GM13976 (cell line): Measurements from ENCODE around the gene THSD4.

Experiments
- DNase-seq: peaks from one replicate; pipeline ENCODE4 v3.0.0; 2012; ENCODE audit warnings: low spot score
- in situ Hi-C: fragments of 300-500 bp; cut with MboI; formaldehyde crosslinking; loops from one replicate; pipeline ENCODE4 v1.12.0; 2022; ENCODE audit warnings: low sequenced_read_pairs, mixed read lengths, inconsistent platforms; ENCODE audit not compliant: unreplicated experiment
- TF ChIP-seq, protein P1 (sequence below): IDR thresholded peaks from 2 replicates; pipeline ENCODE4 v1.5.1; 2012; ENCODE audit warnings: borderline replicate concordance, mild to moderate bottlenecking; ENCODE audit not compliant: insufficient read depth; ENCODE audit errors: extremely low read depth, missing control alignments, control extremely low read depth

Gene THSD4

DNA sequence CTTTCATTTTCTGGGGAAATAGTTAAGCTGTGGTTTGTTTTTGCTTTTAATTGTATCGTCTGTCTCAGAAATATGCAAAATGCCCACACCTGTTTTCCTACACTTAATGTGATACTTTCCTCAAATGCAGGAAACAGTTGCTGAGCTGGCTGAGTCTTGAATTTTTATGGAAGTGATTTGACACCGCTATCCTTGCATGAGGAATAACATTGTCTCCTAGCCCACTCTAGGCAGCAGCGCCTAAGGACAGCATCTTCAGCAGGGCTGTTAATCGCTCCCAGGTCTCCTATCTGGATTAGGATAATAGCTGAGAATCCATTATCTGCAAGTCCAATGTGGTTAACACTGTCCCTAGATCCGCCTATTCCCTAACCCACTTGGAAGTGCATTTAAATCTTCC, 562.5 kb downstream of the THSD4 start:
- no peak for DNase-seq
- in situ Hi-C loops: no loop called here
- TF ChIP-seq, protein P1, sequence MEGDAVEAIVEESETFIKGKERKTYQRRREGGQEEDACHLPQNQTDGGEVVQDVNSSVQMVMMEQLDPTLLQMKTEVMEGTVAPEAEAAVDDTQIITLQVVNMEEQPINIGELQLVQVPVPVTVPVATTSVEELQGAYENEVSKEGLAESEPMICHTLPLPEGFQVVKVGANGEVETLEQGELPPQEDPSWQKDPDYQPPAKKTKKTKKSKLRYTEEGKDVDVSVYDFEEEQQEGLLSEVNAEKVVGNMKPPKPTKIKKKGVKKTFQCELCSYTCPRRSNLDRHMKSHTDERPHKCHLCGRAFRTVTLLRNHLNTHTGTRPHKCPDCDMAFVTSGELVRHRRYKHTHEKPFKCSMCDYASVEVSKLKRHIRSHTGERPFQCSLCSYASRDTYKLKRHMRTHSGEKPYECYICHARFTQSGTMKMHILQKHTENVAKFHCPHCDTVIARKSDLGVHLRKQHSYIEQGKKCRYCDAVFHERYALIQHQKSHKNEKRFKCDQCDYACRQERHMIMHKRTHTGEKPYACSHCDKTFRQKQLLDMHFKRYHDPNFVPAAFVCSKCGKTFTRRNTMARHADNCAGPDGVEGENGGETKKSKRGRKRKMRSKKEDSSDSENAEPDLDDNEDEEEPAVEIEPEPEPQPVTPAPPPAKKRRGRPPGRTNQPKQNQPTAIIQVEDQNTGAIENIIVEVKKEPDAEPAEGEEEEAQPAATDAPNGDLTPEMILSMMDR: no peak

GRCh38 chr15:71678191-71678590, 562.9 kb downstream of the THSD4 start:
- DNase-seq: no peak
- in situ Hi-C loops: no loop called here
- TF ChIP-seq, protein P1: no peak

- in situ Hi-C loops: no loop called here
- TF ChIP-seq, protein P1: no peak
- DNase-seq: no peak
Measured at GRCh38 chr15:71678605-71679004, 563.3 kb downstream of the THSD4 start.

- in situ Hi-C loops: no loop called here
- TF ChIP-seq, protein P1: no peak
- DNase-seq: no peak
Measured at GRCh38 chr15:71679223-71679792, 564.0 kb downstream of the THSD4 start.

DNA sequence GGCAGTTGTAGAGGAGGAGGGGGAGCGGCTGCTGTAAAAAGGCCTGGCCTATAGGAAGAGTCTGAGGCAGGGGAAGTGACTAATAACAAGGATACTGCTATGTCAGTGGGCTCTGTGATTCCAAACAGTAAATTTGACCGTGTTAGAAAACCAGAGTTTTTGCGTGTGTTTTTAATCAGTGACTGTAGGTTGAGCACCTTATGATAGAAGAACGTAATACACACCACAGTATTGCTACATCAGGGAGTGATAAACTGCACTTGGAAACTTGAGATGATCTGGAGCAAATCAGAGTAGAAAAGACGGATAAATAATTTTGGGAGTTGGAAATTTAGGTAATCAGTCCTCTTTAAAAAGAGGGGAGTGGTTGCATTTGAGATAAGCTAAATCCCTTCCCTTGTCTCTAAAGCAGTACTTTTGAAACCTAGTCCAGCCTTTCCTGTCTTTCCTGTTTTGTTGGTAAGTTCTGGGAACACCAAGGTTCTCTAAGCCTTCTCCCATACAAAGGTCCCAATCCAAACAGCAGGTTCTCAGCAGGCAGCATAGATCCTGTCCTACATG, 564.6 kb downstream of the THSD4 start:
- DNase-seq: no peak
- TF ChIP-seq, protein P1: no peak
- in situ Hi-C loops: no loop called here

- in situ Hi-C loops: no loop called here
- DNase-seq: no peak
- TF ChIP-seq, protein P1: no peak
Measured at GRCh38 chr15:71682001-71682400, 566.7 kb downstream of the THSD4 start.
